GM12892 (cell line): Measurements from ENCODE around the gene ACTR8.

Source experiments
- DNase-seq: peaks from one replicate; pipeline ENCODE4 v3.0.0; 2011; ENCODE audit not compliant: insufficient read length
- FAIRE-seq: peaks from 2 replicates; lab custom pipeline; 2011; peaks lifted over from hg19 to GRCh38; lab: Jason Lieb, UNC
- POLR2A ChIP-seq: IDR thresholded peaks from 2 replicates; pipeline ENCODE4 v1.6.1; 2011; ENCODE audit warnings: low read depth, low read length, control low read depth
- POLR2AphosphoS5 ChIP-seq: IDR thresholded peaks from 2 replicates; pipeline ENCODE4 v1.6.1; 2011; ENCODE audit warnings: low read depth, low read length, control low read depth
- TAF1 ChIP-seq: IDR thresholded peaks from 2 replicates; pipeline ENCODE4 v1.6.1; 2011; ENCODE audit warnings: low read depth, mild to moderate bottlenecking, control low read depth, low read length, borderline replicate concordance

The ACTR8 gene

DNA sequence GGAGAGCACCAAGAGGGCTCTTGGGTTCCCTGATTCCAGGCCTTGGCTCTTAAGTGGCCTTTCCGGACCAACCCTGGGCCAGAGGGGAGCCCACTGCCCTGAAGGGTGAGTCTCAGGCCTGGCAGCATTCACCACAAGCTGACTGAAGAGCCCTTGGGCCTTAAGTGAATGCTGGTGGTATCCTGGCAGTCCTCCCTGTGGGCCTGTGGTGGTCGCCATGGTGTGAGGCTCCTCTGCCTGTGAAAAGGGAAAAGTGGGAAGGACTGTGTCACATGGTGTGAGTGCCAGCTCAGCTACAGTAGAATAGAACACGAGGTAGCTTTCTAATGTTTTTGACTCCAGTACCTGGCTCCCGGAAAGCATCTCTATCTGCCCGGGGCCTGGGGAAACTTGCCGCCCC, 51.0 kb downstream of the ACTR8 start:
- no peak for TF ChIP-seq POLR2A
- no peak for TF ChIP-seq POLR2AphosphoS5
- TF ChIP-seq TAF1: no peak
- no peak for FAIRE-seq

GRCh38 chr3:53829605-53830004, 52.3 kb downstream of the ACTR8 start:
- TF ChIP-seq TAF1: no peak
- no peak for TF ChIP-seq POLR2AphosphoS5
- no peak for TF ChIP-seq POLR2A
- DNase-seq (no peak), FAIRE-seq (no peak)

More for the DNA sequence above, 51.0 kb downstream of the ACTR8 start:
- no peak for DNase-seq

GRCh38 chr3:53828581-53828980, 53.4 kb downstream of the ACTR8 start:
- TF ChIP-seq TAF1 (no peak), POLR2AphosphoS5 (no peak), POLR2A (no peak)
- no peak for FAIRE-seq
- DNase-seq: no peak

- FAIRE-seq (no peak), DNase-seq (no peak)
- TF ChIP-seq TAF1 (no peak), POLR2A (no peak), POLR2AphosphoS5 (no peak)
Observed at GRCh38 chr3:53826048-53826447, 55.9 kb downstream of the ACTR8 start.

GRCh38 chr3:53824795-53825194, 57.2 kb downstream of the ACTR8 start:
- FAIRE-seq: no peak
- TF ChIP-seq TAF1 (no peak), POLR2AphosphoS5 (no peak), POLR2A (no peak)
- no peak for DNase-seq

DNA sequence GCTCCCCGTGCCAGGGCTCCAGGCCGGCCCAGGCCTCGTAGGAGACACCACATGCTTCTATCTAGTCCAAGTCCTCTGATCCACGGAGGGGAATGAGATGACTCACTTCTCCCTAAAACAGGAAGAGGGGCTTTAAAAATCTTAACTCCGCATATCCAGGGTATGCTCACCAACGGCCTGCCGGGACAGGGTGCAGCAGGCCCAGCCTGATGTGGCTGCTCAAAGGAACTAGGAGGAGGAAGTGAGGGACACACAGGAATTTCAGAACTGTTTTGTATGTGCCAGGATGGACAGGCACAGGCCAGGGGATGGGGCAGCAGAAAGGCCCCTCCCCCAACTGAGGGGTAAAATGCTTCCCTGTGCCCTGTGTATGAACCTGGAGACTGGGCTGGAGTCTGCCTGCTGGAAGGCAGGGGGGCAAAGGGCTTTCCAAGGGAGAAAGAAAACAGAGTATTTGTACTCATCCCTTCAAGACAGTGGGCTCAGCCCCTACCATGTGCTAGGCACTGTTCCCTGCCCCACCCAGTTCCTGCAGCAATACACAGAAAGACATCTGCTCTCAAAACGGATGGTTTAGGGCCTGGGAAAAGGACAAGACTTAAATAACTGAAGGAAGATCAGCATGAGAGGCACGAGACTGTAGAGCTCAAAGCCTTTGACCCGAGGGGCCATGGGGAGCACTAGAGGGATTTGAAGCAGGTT, 57.8 kb downstream of the ACTR8 start:
- TF ChIP-seq POLR2A (no peak), POLR2AphosphoS5 (no peak), TAF1 (no peak)
- FAIRE-seq (no peak), DNase-seq (no peak)

- no peak for TF ChIP-seq POLR2A
- TF ChIP-seq TAF1: no peak
- no peak for TF ChIP-seq POLR2AphosphoS5
- no peak for FAIRE-seq
- no peak for DNase-seq
Observed at GRCh38 chr3:53823026-53823955, 58.7 kb downstream of the ACTR8 start.

DNA sequence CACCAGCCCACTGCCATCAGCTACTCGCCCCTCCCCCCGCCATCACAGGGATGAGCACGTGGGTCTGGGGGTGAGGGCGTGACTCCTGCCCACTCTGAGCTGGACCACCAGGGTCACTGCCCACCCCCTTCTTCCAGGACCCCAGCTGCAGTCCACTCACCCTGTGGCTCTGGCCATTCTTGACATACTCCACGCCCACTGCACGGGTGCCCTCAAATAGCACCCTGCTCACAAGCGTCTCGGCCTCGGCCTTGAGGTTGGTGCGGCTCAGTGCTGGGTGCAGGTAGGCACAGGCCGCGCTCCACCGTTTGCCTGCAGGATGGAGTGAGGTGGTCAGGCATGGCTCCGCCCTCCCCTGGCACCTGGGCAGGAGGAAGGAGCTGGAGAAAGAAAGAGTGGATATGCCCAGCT, 59.6 kb downstream of the ACTR8 start:
- TF ChIP-seq POLR2A (no peak), POLR2AphosphoS5 (no peak), TAF1 (no peak)
- FAIRE-seq: no peak

GRCh38 chr3:53821631-53822121, 60.3 kb downstream of the ACTR8 start:
- FAIRE-seq: no peak
- DNase-seq: no peak
- no peak for TF ChIP-seq TAF1

More for the DNA sequence above, 59.6 kb downstream of the ACTR8 start:
- DNase-seq: no peak

GRCh38 chr3:53820756-53821580, 61.0 kb downstream of the ACTR8 start:
- FAIRE-seq: no peak
- no peak for DNase-seq

GRCh38 chr3:53820084-53820483, 61.9 kb downstream of the ACTR8 start:
- DNase-seq (no peak), FAIRE-seq (no peak)
- TF ChIP-seq POLR2AphosphoS5 (no peak), POLR2A (no peak), TAF1 (no peak)

More at GRCh38 chr3:53820756-53821580, 61.0 kb downstream of the ACTR8 start:
- no peak for TF ChIP-seq POLR2A
- TF ChIP-seq POLR2AphosphoS5: no peak
- no peak for TF ChIP-seq TAF1
